OCI-LY3 (cell line): ENCODE data around the gene STX16.

Source experiments
- CTCF ChIP-seq: fragments of 200-600, 300-600 bp; sonication (generic); IDR thresholded peaks from 2 replicates; pipeline ENCODE4 v1.5.1; 2014; ENCODE audit warnings: antibody characterized with exemption, low read length, low read depth
- EZH2phosphoT487 ChIP-seq: fragments of 200-600 bp; shearing (Covaris generic); IDR thresholded peaks from 2 replicates; pipeline ENCODE4 v1.6.1; 2018; ENCODE audit warnings: antibody characterized with exemption, mixed run types, low read depth

- TF ChIP-seq CTCF (no peak), EZH2phosphoT487 (no peak)
Measured at GRCh38 chr20:58675146-58675584, 24.1 kb downstream of the STX16 start.
